PC-9 (cell line): ENCODE data around the gene TRANK1. TPM values are rescaled to one million over a fixed set of nuclear protein-coding genes. Genes with fewer than 3 reads are reported as not detected.

Source experiments
- BruUV-seq: library from RNA; stranded (reverse); fragments of 400-500 nt; replicated peaks from 2 replicates; lab custom pipeline; 2021; lab: Mats Ljungman, UMichigan
- CTCF ChIA-PET: fragments of 300-600 bp; sonication (Branson Sonifier 250); formaldehyde crosslinking; loops from one replicate; lab custom pipeline; 2022; ENCODE audit warnings: antibody characterized with exemption; lab: Charles Lee
- POLR2A ChIA-PET: fragments of 300-600 bp; sonication (Branson Sonifier 250); formaldehyde crosslinking; loops from one replicate; lab custom pipeline; 2022; ENCODE audit warnings: antibody characterized with exemption; ENCODE audit not compliant: unreplicated experiment; lab: Charles Lee
- DNase-seq, 2 experiments: peaks; one replicate each; pipeline versions ENCODE4 v3.0.0 to v3.0.0-alpha.2; 2015 to 2022; ENCODE audit warnings: mixed read lengths in 1 of 2
- H2AFZ ChIP-seq: fragments of 200-600 bp; sonication (generic); 2 replicates; pipeline ENCODE4 v1.8.1; 2017; ENCODE audit warnings: antibody characterized with exemption
- H3F3A ChIP-seq: fragments of 200-600 bp; sonication (generic); 2 replicates; pipeline ENCODE4 v1.8.1; 2017; ENCODE audit warnings: antibody characterized with exemption, mild to moderate bottlenecking, low read depth; ENCODE audit not compliant: insufficient read depth
- H3K27ac ChIP-seq: fragments of 200-600 bp; sonication (generic); 2 replicates; pipeline ENCODE4 v1.6.1; 2016; ENCODE audit warnings: mixed run types
- H3K27me3 ChIP-seq: fragments of 200-600 bp; sonication (generic); 2 replicates; pipeline ENCODE4 v1.6.1; 2016; ENCODE audit warnings: low read depth, mixed run types; ENCODE audit not compliant: insufficient read depth
- H3K36me3 ChIP-seq: fragments of 200-600 bp; sonication (generic); 2 replicates; pipeline ENCODE4 v1.6.1; 2016; ENCODE audit warnings: low read depth, mixed run types
- H3K4me1 ChIP-seq: fragments of 200-600 bp; sonication (generic); replicated peaks from 2 replicates; pipeline ENCODE4 v1.6.1; 2016; ENCODE audit warnings: mixed run types; ENCODE audit not compliant: insufficient read depth
- H3K4me2 ChIP-seq: fragments of 200-600 bp; sonication (generic); 2 replicates; pipeline ENCODE4 v1.6.1; 2017; ENCODE audit warnings: mixed run types
- H3K4me3 ChIP-seq: fragments of 200-600 bp; sonication (generic); 2 replicates; pipeline ENCODE4 v1.6.1; 2016; ENCODE audit warnings: mixed run types
- H3K79me2 ChIP-seq: fragments of 200-600 bp; sonication (generic); 2 replicates; pipeline ENCODE4 v1.6.1; 2017; ENCODE audit warnings: low read depth, mixed run types
- H3K9me2 ChIP-seq: fragments of 200-600 bp; sonication (generic); 2 replicates; pipeline ENCODE4 v1.8.1; 2017; ENCODE audit warnings: mild to moderate bottlenecking; ENCODE audit not compliant: insufficient read depth
- H3K9me3 ChIP-seq: fragments of 200-600 bp; sonication (generic); 2 replicates; pipeline ENCODE4 v1.8.1; 2016; ENCODE audit warnings: low read depth; ENCODE audit not compliant: insufficient read depth
- H4K20me1 ChIP-seq: fragments of 200-600 bp; sonication (generic); 2 replicates; pipeline ENCODE4 v1.8.1; 2017; ENCODE audit not compliant: insufficient read depth
- EZH2 ChIP-seq: fragments of 200-600 bp; sonication (generic); IDR thresholded peaks from 2 replicates; pipeline ENCODE4 v1.8.0; 2017; ENCODE audit warnings: antibody characterized with exemption, low read depth
- intact Hi-C: fragments of 100-400 bp; cut with micrococcal nuclease; formaldehyde crosslinking; loops from one replicate; pipeline ENCODE4 v1.10.0; 2022; ENCODE audit not compliant: unreplicated experiment
- total RNA-seq: library from RNA; stranded (reverse); gene quantifications from 2 replicates; pipeline ENCODE4 v1.2.3, GENCODE V29; 2021
- TF ChIP-seq, protein P1 (sequence below): fragments of 200-600 bp; sonication (generic); conservative IDR thresholded peaks from 2 replicates; pipeline ENCODE4 v1.6.1; 2017; ENCODE audit warnings: mixed run types, antibody characterized with exemption, mild to moderate bottlenecking, moderate library complexity

Gene TRANK1
- total RNA-seq, 1 experiment from 2014 or later = 12.1 TPM

DNA sequence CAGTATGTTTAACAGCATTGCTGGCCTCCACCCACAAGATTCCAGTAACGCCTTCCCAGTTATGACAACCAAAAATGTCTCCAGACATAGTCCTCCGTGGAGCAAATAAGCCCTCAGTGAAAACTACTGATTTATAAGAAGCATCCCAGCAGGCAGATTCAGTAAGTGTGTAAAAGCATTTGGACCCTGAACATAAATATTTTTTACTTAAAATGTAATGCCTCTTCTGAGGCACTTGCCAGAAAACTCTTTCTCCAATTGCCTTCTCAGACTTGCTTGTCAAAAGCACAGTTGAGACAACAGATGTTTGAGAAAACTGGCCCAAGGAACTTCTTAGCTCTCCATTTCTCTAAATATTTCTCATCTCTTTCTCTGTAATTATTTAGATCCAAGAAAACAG lies 148.7 kb downstream of the TRANK1 start:
- no TSS peak for BruUV-seq
- no peaks in the 10 kb centered on the region for H3F3A ChIP-seq
- no peaks in the 10 kb centered on the region for H3K79me2 ChIP-seq
- no peak for DNase-seq
- H3K4me1 ChIP-seq = no peaks in the 10 kb centered on the region
- H3K4me3 ChIP-seq = no peak overlapping the region
- H2AFZ ChIP-seq = no peak overlapping the region
- POLR2A ChIA-PET = no interaction called here
- CTCF ChIA-PET = no interaction called here
- intact Hi-C loops = no loop called here
- H3K27ac ChIP-seq = no peak overlapping the region
- H3K36me3 ChIP-seq = no peaks in the 10 kb centered on the region
- H3K9me2 ChIP-seq = no peaks in the 10 kb centered on the region
- H3K9me3 ChIP-seq = no peaks in the 10 kb centered on the region
- TF ChIP-seq, protein P1, sequence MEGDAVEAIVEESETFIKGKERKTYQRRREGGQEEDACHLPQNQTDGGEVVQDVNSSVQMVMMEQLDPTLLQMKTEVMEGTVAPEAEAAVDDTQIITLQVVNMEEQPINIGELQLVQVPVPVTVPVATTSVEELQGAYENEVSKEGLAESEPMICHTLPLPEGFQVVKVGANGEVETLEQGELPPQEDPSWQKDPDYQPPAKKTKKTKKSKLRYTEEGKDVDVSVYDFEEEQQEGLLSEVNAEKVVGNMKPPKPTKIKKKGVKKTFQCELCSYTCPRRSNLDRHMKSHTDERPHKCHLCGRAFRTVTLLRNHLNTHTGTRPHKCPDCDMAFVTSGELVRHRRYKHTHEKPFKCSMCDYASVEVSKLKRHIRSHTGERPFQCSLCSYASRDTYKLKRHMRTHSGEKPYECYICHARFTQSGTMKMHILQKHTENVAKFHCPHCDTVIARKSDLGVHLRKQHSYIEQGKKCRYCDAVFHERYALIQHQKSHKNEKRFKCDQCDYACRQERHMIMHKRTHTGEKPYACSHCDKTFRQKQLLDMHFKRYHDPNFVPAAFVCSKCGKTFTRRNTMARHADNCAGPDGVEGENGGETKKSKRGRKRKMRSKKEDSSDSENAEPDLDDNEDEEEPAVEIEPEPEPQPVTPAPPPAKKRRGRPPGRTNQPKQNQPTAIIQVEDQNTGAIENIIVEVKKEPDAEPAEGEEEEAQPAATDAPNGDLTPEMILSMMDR = no peak
- no peak for TF ChIP-seq EZH2
- H3K27me3 ChIP-seq = no peaks in the 10 kb centered on the region
- H3K4me2 ChIP-seq = no peak overlapping the region
- no peaks in the 10 kb centered on the region for H4K20me1 ChIP-seq

DNA sequence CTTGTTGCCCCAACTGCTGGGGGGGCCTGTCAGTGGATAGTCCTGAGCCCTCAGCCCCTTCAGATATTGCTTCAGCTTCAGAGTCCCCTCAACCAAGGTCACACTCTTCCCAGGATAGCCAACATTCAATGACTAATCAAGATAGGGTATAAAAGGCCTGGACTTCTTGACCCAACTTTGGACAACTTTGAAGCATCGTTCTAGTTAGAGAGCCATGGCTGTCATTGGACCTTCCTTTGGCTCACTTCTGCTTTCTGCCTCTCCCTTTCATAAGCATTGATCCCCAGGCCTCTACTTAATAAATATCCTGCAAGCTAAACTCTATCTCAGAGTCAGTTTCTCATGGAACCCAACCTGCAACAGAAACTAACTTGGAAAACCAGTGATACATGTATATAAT lies 149.2 kb downstream of the TRANK1 start:
- no peak for DNase-seq
- Histone ChIP-seq H3K4me1 (no peaks in the 10 kb centered on the region), H2AFZ (no peak overlapping the region), H3K27ac (no peak overlapping the region), H3K4me2 (no peak overlapping the region), H3K79me2 (no peaks in the 10 kb centered on the region), H3K4me3 (no peak overlapping the region), H3K9me3 (no peaks in the 10 kb centered on the region), H3K27me3 (no peaks in the 10 kb centered on the region), H4K20me1 (no peaks in the 10 kb centered on the region), H3K36me3 (no peaks in the 10 kb centered on the region), H3K9me2 (no peaks in the 10 kb centered on the region), H3F3A (no peaks in the 10 kb centered on the region)
- TF ChIP-seq, protein P1 = no peak
- no peak for TF ChIP-seq EZH2
- BruUV-seq = no TSS peak
- CTCF ChIA-PET = no interaction called here
- POLR2A ChIA-PET = no interaction called here
- intact Hi-C loops = no loop called here

DNA sequence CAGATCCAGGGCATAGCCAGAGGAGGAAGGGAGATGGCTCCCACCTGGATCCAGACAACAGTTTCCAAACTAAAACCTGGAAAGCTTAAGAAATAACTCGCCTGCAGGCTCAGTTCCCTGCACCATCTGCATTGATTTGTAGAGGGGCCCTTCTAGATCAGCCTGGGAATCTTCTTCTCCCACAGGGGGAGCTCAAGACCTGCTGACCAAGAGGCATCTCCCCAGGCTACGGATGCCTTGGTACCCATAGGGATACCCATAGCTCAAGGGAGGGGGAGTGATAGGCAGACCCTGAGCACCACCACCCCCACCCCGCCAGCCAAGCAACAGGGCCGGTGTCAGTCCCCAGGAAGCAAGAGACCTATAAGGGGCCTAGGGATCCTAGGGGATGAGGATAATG lies 152.5 kb downstream of the TRANK1 start:
- no TSS peak for BruUV-seq
- no peaks in the 10 kb centered on the region for H3K79me2 ChIP-seq
- TF ChIP-seq, protein P1 = peak; percentile 52
- no peak for TF ChIP-seq EZH2
- H3K27me3 ChIP-seq = no peaks in the 10 kb centered on the region
- no peaks in the 10 kb centered on the region for H3K36me3 ChIP-seq
- H3K9me3 ChIP-seq = no peaks in the 10 kb centered on the region
- H3K4me3 ChIP-seq = no peak overlapping the region
- intact Hi-C loops = loop anchor here (1.0 to 2.0 kb wide), 2 partner anchors 77 to 166 kb away; no protein-coding TSS in a partner anchor
- ChIA-PET CTCF (interaction anchor here (0.7 to 1.1 kb wide), 3 partner anchors 43 to 166 kb away, joined by 3 to 5 read pairs (median 4); no protein-coding TSS in a partner anchor), POLR2A (interaction anchor here (0.6 kb wide), 1 partner anchor 40 kb away, joined by 6 read pairs; no protein-coding TSS in a partner anchor)
- H3K4me1 ChIP-seq = no peaks in the 10 kb centered on the region
- peak in 1 of 2 experiments; percentile 13 for DNase-seq
- H2AFZ ChIP-seq = no peak overlapping the region
- no peaks in the 10 kb centered on the region for H4K20me1 ChIP-seq
- H3K4me2 ChIP-seq = no peak overlapping the region
- no peaks in the 10 kb centered on the region for H3K9me2 ChIP-seq
- no peaks in the 10 kb centered on the region for H3F3A ChIP-seq
- no peak overlapping the region for H3K27ac ChIP-seq
